SK-N-SH treated with all-trans-retinoic acid at 6 μM for 48 hours (cell line): ENCODE measurements around the gene ESR2.

Experiments
- ATAC-seq: fragments of 200-7000 bp; cut with Tn5 transposase; 3 replicates; pipeline ENCODE4 v1.9.1; 2020; ENCODE audit warnings: mild to moderate bottlenecking, moderate library complexity
- ARNTL ChIP-seq: fragments of 450-650 bp; formaldehyde crosslinking; IDR thresholded peaks from 2 replicates; pipeline ENCODE4 v1.5.0; 2020; ENCODE audit warnings: low read depth, mild to moderate bottlenecking, moderate library complexity, borderline replicate concordance
- BACH2 ChIP-seq: fragments of 250-450 bp; sonication (Bioruptor Pico); IDR thresholded peaks from 2 replicates; pipeline ENCODE4 v1.9.0; 2021; ENCODE audit warnings: mild to moderate bottlenecking, borderline replicate concordance
- CREB5 ChIP-seq: fragments of 250-450 bp; sonication (Bioruptor Pico); IDR thresholded peaks from 2 replicates; pipeline ENCODE4 v1.5.1; 2020; ENCODE audit warnings: low read depth, mild to moderate bottlenecking, moderate library complexity
- CSDC2 ChIP-seq: fragments of 250-450 bp; sonication (Bioruptor Pico); IDR thresholded peaks from 2 replicates; pipeline ENCODE4 v1.5.0; 2020; ENCODE audit warnings: mild to moderate bottlenecking, moderate library complexity
- CSRNP3 ChIP-seq: fragments of 250-450 bp; sonication (Bioruptor Pico); IDR thresholded peaks from 2 replicates; pipeline ENCODE4 v1.5.1; 2021; ENCODE audit warnings: mild to moderate bottlenecking, moderate library complexity
- ESRRG ChIP-seq: fragments of 250-450 bp; sonication (Bioruptor Pico); IDR thresholded peaks from 2 replicates; pipeline ENCODE4 v1.6.1; 2021; ENCODE audit warnings: mild to moderate bottlenecking
- GLIS3 ChIP-seq: fragments of 250-450 bp; sonication (Bioruptor Pico); IDR thresholded peaks from 2 replicates; pipeline ENCODE4 v1.5.0; 2020; ENCODE audit warnings: mild to moderate bottlenecking, moderate library complexity
- ISL1 ChIP-seq: fragments of 250-450 bp; sonication (Bioruptor Pico); IDR thresholded peaks from 2 replicates; pipeline ENCODE4 v2.1.2; 2022; ENCODE audit warnings: mild to moderate bottlenecking, moderate library complexity
- PATZ1 ChIP-seq: fragments of 250-450 bp; sonication (Bioruptor Pico); IDR thresholded peaks from 2 replicates; pipeline ENCODE4 v1.8.0; 2020; ENCODE audit warnings: mild to moderate bottlenecking, moderate library complexity, borderline replicate concordance
- POU6F1 ChIP-seq: fragments of 250-450 bp; sonication (Bioruptor Pico); IDR thresholded peaks from 2 replicates; pipeline ENCODE4 v1.8.0; 2021; ENCODE audit warnings: low read depth, mild to moderate bottlenecking, moderate library complexity, borderline replicate concordance
- PPARA ChIP-seq: fragments of 250-450 bp; sonication (Bioruptor Pico); IDR thresholded peaks from 2 replicates; pipeline ENCODE4 v1.5.0; 2020; ENCODE audit warnings: mild to moderate bottlenecking, borderline replicate concordance
- RARB ChIP-seq: fragments of 250-450 bp; sonication (Bioruptor Pico); IDR thresholded peaks from 2 replicates; pipeline ENCODE4 v1.8.0; 2021; ENCODE audit warnings: mild to moderate bottlenecking, moderate library complexity
- SNAI2 ChIP-seq: fragments of 250-450 bp; sonication (Bioruptor Pico); IDR thresholded peaks from 2 replicates; pipeline ENCODE4 v1.5.0; 2020; ENCODE audit warnings: mild to moderate bottlenecking, moderate library complexity
- TCF4 ChIP-seq: fragments of 250-450 bp; sonication (Bioruptor Pico); IDR thresholded peaks from 2 replicates; pipeline ENCODE4 v1.8.0; 2021; ENCODE audit warnings: mild to moderate bottlenecking, moderate library complexity, borderline replicate concordance
- TOX ChIP-seq: fragments of 250-450 bp; sonication (Bioruptor Pico); IDR thresholded peaks from 2 replicates; pipeline ENCODE4 v1.8.0; 2021; ENCODE audit warnings: mild to moderate bottlenecking, moderate library complexity, borderline replicate concordance
- TSHZ2 ChIP-seq: fragments of 250-450 bp; sonication (Bioruptor Pico); IDR thresholded peaks from 2 replicates; pipeline ENCODE4 v1.5.0; 2020; ENCODE audit warnings: mild to moderate bottlenecking, moderate library complexity
- ZC3H10 ChIP-seq: fragments of 250-450 bp; sonication (Bioruptor Pico); IDR thresholded peaks from 2 replicates; pipeline ENCODE4 v1.5.1; 2021; ENCODE audit warnings: mild to moderate bottlenecking, moderate library complexity
- ZFP3 ChIP-seq: fragments of 250-450 bp; sonication (Bioruptor Pico); IDR thresholded peaks from 2 replicates; pipeline ENCODE4 v1.5.0; 2020; ENCODE audit warnings: mild to moderate bottlenecking, moderate library complexity
- ZFP30 ChIP-seq: fragments of 450-650 bp; formaldehyde crosslinking; IDR thresholded peaks from 2 replicates; pipeline ENCODE4 v1.5.0; 2022; ENCODE audit warnings: mild to moderate bottlenecking, moderate library complexity
- ZNF565 ChIP-seq: fragments of 450-650 bp; formaldehyde crosslinking; conservative IDR thresholded peaks from 2 replicates; pipeline ENCODE4 v1.5.0; 2020; ENCODE audit warnings: low read depth, mild to moderate bottlenecking, moderate library complexity
- ZNF70 ChIP-seq: fragments of 450-650 bp; formaldehyde crosslinking; IDR thresholded peaks from 2 replicates; pipeline ENCODE4 v1.5.0; 2020; ENCODE audit warnings: mild to moderate bottlenecking, moderate library complexity
- ZNF8 ChIP-seq: fragments of 450-650 bp; formaldehyde crosslinking; IDR thresholded peaks from 2 replicates; pipeline ENCODE4 v1.5.0; 2020; ENCODE audit warnings: mild to moderate bottlenecking, moderate library complexity

The ESR2 gene

GRCh38 chr14:64202716-64203115, 91.5 kb downstream of the ESR2 start:
- no peak for ATAC-seq
- no peak for TF ChIP-seq ZC3H10 (CRISPR knock-in tag)
- no peak for TF ChIP-seq POU6F1
- TF ChIP-seq SNAI2 (CRISPR knock-in tag), result no peak
- TF ChIP-seq BACH2 (CRISPR knock-in tag), result no peak
- no peak for TF ChIP-seq ARNTL
- TF ChIP-seq ZNF70 (CRISPR knock-in tag), result no peak
- no peak for TF ChIP-seq ZNF8 (CRISPR knock-in tag)
- no peak for TF ChIP-seq TSHZ2 (CRISPR knock-in tag)
- TF ChIP-seq TCF4 (CRISPR knock-in tag), result no peak
- no peak for TF ChIP-seq ESRRG (CRISPR knock-in tag)
- TF ChIP-seq ISL1 (CRISPR knock-in tag), result no peak
- TF ChIP-seq GLIS3 (CRISPR knock-in tag), result no peak
- TF ChIP-seq ZFP3 (CRISPR knock-in tag), result no peak
- no peak for TF ChIP-seq RARB (CRISPR knock-in tag)
- TF ChIP-seq CSRNP3, result no peak
- TF ChIP-seq CREB5 (CRISPR knock-in tag), result no peak
- TF ChIP-seq PATZ1, result no peak
- no peak for TF ChIP-seq ZNF565 (CRISPR knock-in tag)

GRCh38 chr14:64201921-64202545, 92.1 kb downstream of the ESR2 start:
- ATAC-seq, result no peak
- TF ChIP-seq ZNF8 (CRISPR knock-in tag) (no peak), ZNF70 (CRISPR knock-in tag) (no peak), ZFP3 (CRISPR knock-in tag) (no peak), ZNF565 (CRISPR knock-in tag) (no peak), RARB (CRISPR knock-in tag) (no peak), ZC3H10 (CRISPR knock-in tag) (no peak), PPARA (CRISPR knock-in tag) (no peak), ARNTL (no peak), POU6F1 (no peak), TOX (CRISPR knock-in tag) (no peak), ZFP30 (CRISPR knock-in tag) (no peak), BACH2 (CRISPR knock-in tag) (no peak), TCF4 (CRISPR knock-in tag) (no peak), ISL1 (CRISPR knock-in tag) (no peak), CSDC2 (CRISPR knock-in tag) (no peak), SNAI2 (CRISPR knock-in tag) (no peak), CSRNP3 (no peak), CREB5 (CRISPR knock-in tag) (no peak)
